Muscle of leg (tissue), 11 donors: Measurements from ENCODE around the gene SDHAF2. TPM values are rescaled to one million over a fixed set of nuclear protein-coding genes. Genes with fewer than 3 reads are reported as not detected.
A peak's percentile ranks its signal among the peaks of the same experiment; 100 is the strongest.
"Not testable (repeated sequence)": the region's sequence is repeated elsewhere in the genome, so short reads cannot be mapped to it uniquely, and the experiment has no call there.

Experiments
- DNase-seq: peaks from one replicate; pipeline ENCODE4 v3.0.0; 2013
- H3K27ac ChIP-seq: one replicate; pipeline ENCODE4 v1.5.1; 2013; ENCODE audit warnings: mild to moderate bottlenecking, low read length, control low read depth
- H3K27me3 ChIP-seq: one replicate; pipeline ENCODE4 v1.6.1; 2013; ENCODE audit warnings: low read length; ENCODE audit not compliant: control insufficient read depth, insufficient read depth
- H3K36me3 ChIP-seq: one replicate; pipeline ENCODE4 v1.6.1; 2013; ENCODE audit warnings: low read length; ENCODE audit not compliant: control insufficient read depth, insufficient read depth
- H3K4me1 ChIP-seq: one replicate; pipeline ENCODE4 v1.6.1; 2013; ENCODE audit warnings: low read length; ENCODE audit not compliant: control insufficient read depth, insufficient read depth
- H3K4me3 ChIP-seq: one replicate; pipeline ENCODE4 v1.5.1; 2013; ENCODE audit warnings: low read length, control low read depth
- H3K9me3 ChIP-seq: replicated peaks from 2 replicates; pipeline ENCODE4 v1.6.1; 2013; ENCODE audit warnings: low read depth, low read length; ENCODE audit not compliant: control insufficient read depth
- WGBS: methylation state at CpG from one replicate; pipeline ENCODE4 v1.1.5; 2013; ENCODE audit warnings: missing lambda C conversion rate; ENCODE audit not compliant: insufficient coverage; 5-methylcytosine and 5-hydroxymethylcytosine counted together
- polyA plus RNA-seq, 8 donors: library from polyadenylated mRNA; unstranded; fragments of 120-200 nt; gene quantifications; one replicate each; pipeline versions ENCODE4 v1.2.1 to v1.2.3, GENCODE V29; 2013; ENCODE audit warnings: inconsistent platforms in 1 of 8, low replicate concordance in 1 of 8; ENCODE audit not compliant: insufficient read length in 8 of 8, insufficient read depth in 1 of 8
- total RNA-seq: library from RNA; stranded (reverse); fragments of 120-200 nt; gene quantifications from one replicate; pipeline ENCODE4 v1.2.4, GENCODE V29; 2013

The SDHAF2 gene
- total and polyA plus RNA-seq, 9 donors: 25.2 to 40.2 (median 34.9) TPM

DNA sequence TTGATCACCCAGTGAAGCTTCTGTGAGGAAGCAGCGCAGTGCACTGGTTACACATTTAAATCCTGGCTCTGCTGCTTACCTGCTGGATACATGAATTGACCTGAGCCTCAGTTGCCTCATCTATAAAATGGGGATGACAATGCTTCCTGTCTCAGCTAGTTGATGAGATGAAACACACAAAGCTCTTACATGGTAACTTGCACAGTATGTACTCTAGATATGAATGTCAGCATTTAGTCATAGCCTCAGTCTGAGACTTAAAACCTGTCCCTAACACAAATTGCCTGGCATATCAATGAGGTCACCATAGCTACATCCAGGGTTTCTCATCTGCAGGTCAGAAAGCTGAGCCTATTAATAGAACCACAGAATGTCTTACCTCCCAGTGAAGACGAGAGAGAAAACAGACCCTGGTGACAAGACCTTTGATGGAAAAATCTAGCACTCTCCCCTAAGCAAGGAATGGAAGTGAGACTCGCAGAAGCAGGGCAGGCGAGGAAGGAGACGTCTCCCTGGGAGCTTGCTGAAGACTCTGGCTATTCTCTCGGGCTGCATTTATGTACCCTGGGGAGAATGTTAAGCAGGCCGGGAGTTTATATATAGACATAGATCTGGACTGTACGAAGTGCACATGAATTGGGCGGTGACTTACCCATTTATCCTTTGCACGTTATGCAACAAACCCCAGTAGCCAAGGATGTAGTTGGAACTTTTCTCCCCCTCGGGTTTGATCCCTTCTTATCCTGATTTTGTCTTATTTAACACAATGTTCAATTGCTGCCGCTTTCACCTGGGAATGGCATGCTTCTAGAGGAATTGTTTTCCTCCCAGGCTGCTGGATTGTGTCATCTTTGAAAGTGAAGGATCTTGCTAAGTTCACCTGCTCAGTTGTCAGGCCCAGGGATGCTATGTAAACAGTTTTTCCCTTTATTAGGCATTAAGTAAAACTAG lies 18.0 kb downstream of the SDHAF2 start:
- H3K4me3 ChIP-seq: no peak overlapping the region
- DNase-seq: no peak
- peaks cover 14% of the 10 kb centered on the region for H3K4me1 ChIP-seq
- no peaks in the 10 kb centered on the region for H3K27me3 ChIP-seq
- H3K36me3 ChIP-seq: peaks cover 57% of the 10 kb centered on the region
- no peak overlapping the region for H3K27ac ChIP-seq
- WGBS: 73% methylated on average over 5 of the region's 12 CpGs
- no peaks in the 10 kb centered on the region for H3K9me3 ChIP-seq

DNA sequence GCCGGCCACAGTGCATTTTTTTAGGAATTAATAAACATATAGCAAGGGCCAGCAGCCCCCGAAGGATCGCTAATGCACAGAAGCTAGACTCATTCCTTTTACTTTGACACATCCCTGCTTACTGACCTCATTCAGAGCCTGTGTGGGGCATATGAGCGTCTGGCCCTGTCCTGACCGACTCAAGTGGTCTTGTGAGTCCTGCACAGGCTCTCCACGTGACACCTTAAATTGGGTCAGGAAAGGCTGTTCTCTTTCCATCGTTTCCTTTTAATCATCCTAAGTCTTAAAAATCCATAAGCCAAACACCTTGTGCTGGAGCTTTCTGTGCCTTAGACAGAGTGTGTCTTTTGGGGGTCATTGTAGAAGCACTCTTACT lies 18.6 kb downstream of the SDHAF2 start:
- no peak overlapping the region for H3K4me3 ChIP-seq
- no peak for DNase-seq
- peaks cover 55% of the 10 kb centered on the region for H3K36me3 ChIP-seq
- no peaks in the 10 kb centered on the region for H3K27me3 ChIP-seq
- H3K27ac ChIP-seq: no peak overlapping the region
- H3K4me1 ChIP-seq: peaks cover 14% of the 10 kb centered on the region
- 79% methylated on average over 2 of the region's 7 CpGs for WGBS
- no peaks in the 10 kb centered on the region for H3K9me3 ChIP-seq

DNA sequence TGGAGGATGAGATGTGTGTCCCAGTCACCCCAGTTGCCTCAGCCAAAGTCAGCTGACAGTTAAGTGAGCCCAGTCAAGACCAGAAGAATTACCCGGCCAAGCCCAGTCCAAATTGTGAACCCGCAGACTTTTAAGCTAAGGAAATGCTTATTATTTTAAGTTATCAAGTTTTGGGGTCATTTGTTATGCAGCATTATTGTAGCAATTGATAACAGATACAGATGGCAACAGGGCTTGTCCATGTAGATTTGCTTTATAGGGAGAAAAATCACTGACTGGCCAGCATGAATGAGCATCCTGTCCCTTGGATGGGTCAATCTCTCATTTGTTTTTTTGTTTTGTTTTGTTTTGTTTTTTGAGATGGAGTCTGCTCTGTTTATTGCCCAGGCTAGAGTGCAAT lies 22.9 kb downstream of the SDHAF2 start:
- Histone ChIP-seq H3K4me3 (no peak overlapping the region), H3K27ac (no peak overlapping the region), H3K4me1 (peaks cover 5% of the 10 kb centered on the region), H3K36me3 (peaks cover 48% of the 10 kb centered on the region), H3K9me3 (no peaks in the 10 kb centered on the region), H3K27me3 (no peaks in the 10 kb centered on the region)
- no CpG with 5 or more reads among the region's 2 CpGs for WGBS
- DNase-seq: no peak

DNA sequence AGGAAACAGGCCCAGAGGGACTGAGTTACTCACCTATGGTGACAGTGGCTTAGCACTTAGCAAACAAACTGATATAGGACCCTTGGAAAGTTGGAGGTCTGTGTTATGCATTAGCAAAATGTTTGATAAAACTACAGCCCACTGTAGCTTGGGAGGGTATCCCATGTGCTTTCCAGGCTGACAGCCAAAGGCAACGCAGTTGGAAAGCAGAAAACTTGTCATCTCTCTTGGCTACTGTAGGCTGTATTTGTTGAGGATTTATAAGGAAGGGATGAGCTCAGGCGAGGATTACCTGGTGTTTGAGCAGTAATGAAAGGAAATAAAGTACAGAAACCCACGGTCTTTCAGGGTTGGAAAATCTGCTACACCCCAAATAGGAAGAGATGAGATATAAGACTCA lies 23.8 kb downstream of the SDHAF2 start:
- no peak overlapping the region for H3K27ac ChIP-seq
- no peaks in the 10 kb centered on the region for H3K9me3 ChIP-seq
- WGBS: 40% methylated on average over 2 of the region's 3 CpGs
- peaks cover 40% of the 10 kb centered on the region for H3K36me3 ChIP-seq
- peaks cover 2% of the 10 kb centered on the region for H3K4me1 ChIP-seq
- DNase-seq: peak; percentile 89
- H3K4me3 ChIP-seq: no peak overlapping the region
- no peaks in the 10 kb centered on the region for H3K27me3 ChIP-seq

DNA sequence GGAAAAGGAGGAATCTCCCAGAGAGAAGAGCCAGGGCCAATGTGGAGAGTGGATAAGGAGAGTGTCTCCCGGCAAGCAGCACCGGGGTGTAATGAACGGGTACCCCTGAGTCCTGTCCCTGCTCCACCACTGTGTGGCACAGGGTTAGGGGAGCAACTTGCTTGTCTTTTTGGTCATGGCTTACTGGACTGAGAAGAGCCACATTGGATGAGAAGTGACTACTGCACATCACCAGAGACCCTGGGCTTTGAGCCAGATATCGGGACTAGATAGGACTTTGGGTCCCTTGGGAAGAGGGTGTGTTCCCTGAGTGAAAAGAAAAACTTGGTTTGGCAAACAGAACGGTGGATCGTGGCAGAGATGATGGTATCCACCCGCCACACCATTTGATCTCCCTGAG lies 24.6 kb downstream of the SDHAF2 start:
- Histone ChIP-seq H3K4me3 (no peak overlapping the region), H3K4me1 (peaks cover 2% of the 10 kb centered on the region), H3K27ac (no peak overlapping the region), H3K36me3 (peaks cover 32% of the 10 kb centered on the region), H3K9me3 (no peaks in the 10 kb centered on the region), H3K27me3 (no peaks in the 10 kb centered on the region)
- WGBS: 67% methylated on average over 4 of the region's 7 CpGs
- DNase-seq: no peak

DNA sequence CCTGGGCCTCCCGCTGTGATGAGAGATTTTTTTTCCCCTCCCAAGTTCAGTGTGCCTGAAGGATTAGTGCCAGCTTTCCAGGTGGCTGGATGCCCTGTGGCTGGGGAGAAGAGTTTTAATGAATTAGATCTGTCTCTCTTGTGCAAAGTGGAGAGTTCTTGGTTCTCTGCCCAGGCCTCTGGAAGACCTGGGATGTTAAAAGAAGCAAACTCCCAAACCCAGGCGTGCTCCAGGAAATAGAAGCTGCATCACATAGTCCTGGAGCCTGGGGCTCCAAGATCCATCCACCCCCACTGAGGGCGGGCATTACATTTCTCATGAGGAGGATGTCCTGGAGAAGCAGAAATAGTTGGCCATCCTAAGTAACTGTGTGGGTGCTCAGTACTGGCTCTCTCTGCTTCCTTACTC lies 30.6 kb downstream of the SDHAF2 start:
- H3K4me3 ChIP-seq: no peak overlapping the region
- H3K4me1 ChIP-seq: peaks cover 2% of the 10 kb centered on the region
- H3K27me3 ChIP-seq: no peaks in the 10 kb centered on the region
- peak; percentile 92 for DNase-seq
- H3K36me3 ChIP-seq: peaks cover 11% of the 10 kb centered on the region
- H3K27ac ChIP-seq: no peak overlapping the region
- WGBS: no CpG with 5 or more reads among the region's 3 CpGs
- H3K9me3 ChIP-seq: no peaks in the 10 kb centered on the region

DNA sequence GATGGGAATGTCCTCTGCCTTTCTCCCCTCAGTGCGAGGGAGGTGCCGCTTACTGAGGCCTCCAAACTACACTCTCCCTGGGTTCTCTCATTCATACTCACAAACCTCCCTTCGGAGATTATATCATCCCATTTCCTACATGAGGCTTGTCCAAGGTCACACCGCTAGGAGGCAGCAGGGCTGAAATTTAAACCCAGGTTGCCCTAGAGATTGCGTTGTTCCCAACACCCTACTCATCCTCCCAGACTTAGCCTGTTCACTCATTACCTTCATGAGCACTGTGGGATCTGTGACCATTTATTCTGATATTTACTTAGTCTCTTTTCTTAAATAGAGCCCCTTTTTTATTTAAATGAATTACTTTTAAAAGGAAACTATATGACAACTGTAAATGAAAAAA lies 31.1 kb downstream of the SDHAF2 start:
- no peak overlapping the region for H3K27ac ChIP-seq
- H3K4me1 ChIP-seq: peaks cover 2% of the 10 kb centered on the region
- DNase-seq: no peak
- H3K4me3 ChIP-seq: no peak overlapping the region
- no peaks in the 10 kb centered on the region for H3K27me3 ChIP-seq
- H3K36me3 ChIP-seq: peaks cover 7% of the 10 kb centered on the region
- H3K9me3 ChIP-seq: no peaks in the 10 kb centered on the region
- 65% methylated on average over 4 of the region's 5 CpGs for WGBS

DNA sequence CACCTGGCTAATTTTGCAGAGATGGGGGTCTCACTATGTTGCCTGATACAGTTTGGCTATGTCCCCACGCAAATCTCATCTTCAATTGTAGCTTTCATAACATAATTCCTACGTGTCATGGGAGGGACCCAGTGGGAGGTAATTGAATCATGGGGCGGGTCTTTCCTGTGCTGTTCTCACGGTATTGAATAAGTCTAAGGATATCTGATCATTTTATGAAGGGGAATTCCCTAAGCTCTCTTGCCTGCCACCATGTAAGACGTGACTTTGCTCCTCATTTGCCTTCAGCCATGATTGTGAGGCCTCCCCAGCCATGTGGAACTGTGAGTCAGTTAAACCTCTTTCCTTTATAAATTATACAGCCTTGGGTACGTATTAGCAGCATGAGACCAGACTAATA lies 37.7 kb downstream of the SDHAF2 start:
- not testable (repeated sequence) for H3K27me3 ChIP-seq, H3K4me3 ChIP-seq, H3K9me3 ChIP-seq, H3K27ac ChIP-seq, H3K4me1 ChIP-seq, DNase-seq, H3K36me3 ChIP-seq
- WGBS: 88% methylated on average over 1 of the region's 6 CpGs

DNA sequence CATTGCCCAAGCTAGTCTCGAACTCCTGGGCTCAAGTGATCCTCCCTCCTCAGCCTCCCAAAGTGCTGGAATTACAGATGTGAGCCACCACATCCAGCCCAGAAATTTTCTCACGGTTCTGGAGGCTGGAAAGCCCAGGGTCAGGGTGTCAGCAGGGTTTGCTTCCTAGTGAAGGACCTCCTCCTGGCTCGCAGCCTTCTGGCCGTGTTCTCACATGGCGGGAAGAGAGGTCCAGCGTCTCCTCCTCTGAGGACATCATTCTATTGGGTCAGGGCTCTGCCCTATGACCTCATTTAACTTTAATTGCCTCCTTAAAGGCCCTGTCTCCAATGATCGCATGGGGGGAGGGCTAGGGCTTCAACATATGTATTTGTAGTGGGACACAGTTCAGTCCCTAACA lies 38.1 kb downstream of the SDHAF2 start:
- Histone ChIP-seq H3K4me1 (peaks cover 12% of the 10 kb centered on the region), H3K27me3 (no peaks in the 10 kb centered on the region), H3K27ac (no peak overlapping the region), H3K4me3 (no peak overlapping the region), H3K36me3 (peaks cover 12% of the 10 kb centered on the region), H3K9me3 (no peaks in the 10 kb centered on the region)
- no peak for DNase-seq
- WGBS: 58% methylated on average over 6 of the region's 7 CpGs

DNA sequence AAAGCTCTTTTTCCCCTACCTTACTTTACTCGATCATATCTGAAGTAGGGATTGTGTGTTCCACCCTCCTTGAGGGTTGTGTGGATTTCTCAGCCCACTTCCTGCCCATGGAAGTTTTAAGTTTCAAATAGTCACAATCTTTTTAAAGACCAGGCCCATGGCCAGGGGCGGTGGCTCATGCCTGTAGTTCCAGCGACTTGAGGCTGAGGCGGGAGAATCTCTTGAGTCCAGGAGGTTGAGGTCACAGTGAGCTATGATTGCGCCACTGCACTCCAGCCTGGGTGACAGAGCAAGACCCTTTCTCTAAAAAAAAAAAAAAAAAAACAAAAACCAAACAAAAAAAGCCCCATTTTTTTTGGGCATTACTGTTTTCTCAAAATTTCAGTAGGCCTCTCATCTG lies 42.4 kb downstream of the SDHAF2 start:
- H3K4me1 ChIP-seq: peaks cover 21% of the 10 kb centered on the region
- H3K27me3 ChIP-seq: no peaks in the 10 kb centered on the region
- WGBS: no CpG with 5 or more reads among the region's 5 CpGs
- peaks cover 20% of the 10 kb centered on the region for H3K36me3 ChIP-seq
- no peak overlapping the region for H3K4me3 ChIP-seq
- H3K27ac ChIP-seq: peak overlapping the region; percentile 78
- peaks cover 2% of the 10 kb centered on the region for H3K9me3 ChIP-seq
- DNase-seq: peak; percentile 73
